ENCODE data around the gene NAIF1. TPM values are rescaled to one million over a fixed set of nuclear protein-coding genes. Genes with fewer than 3 reads are reported as not detected.
A peak's percentile ranks its signal among the peaks of the same experiment; 100 is the strongest.
"Not testable (repeated sequence)": the region's sequence is repeated elsewhere in the genome, so short reads cannot be mapped to it uniquely, and the experiment has no call there.

Gene NAIF1
- total RNA-seq, 1 experiment from 2014 or later: 8.5 TPM

DNA sequence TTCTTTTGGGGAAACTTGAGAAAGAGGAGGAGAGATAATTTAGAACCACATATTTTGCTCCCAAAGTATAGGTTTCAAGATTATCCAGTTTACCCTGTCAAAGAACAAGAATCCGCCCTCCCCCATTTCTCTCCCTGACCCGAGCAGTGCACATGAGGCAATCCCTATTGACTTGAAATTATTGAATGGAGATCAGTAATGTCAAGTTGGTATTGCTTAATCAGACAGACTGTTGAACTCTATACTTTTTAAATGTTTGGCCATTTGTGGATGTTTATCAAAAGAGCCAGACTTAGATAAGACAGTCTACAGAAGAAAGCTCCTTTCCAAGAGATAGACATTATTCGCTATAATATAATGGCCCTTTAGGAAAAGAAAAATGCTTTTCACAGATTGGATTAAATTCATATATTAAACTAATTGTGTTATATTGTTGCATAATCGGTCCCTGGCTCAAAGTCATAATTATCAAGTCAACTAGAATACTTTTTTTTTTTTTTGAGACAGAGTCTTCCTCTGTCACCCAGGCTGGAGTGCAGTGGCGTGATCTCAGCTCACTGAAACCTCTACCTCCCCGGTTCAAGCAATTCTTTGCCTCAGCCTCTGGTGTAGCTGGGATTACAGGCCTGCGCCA, 6.2 kb upstream of the NAIF1 start:
- Mint-ChIP-seq H3K36me3 (ENCODE audit: insufficient read depth, unreplicated experiment) (peaks cover 11% of the 10 kb centered on the region), H3K27ac (ENCODE audit: unreplicated experiment) (no peak overlapping the region), H3K4me1 (ENCODE audit: low read depth, unreplicated experiment) (peaks cover 39% of the 10 kb centered on the region), H3K9me3 (ENCODE audit: unreplicated experiment) (no peaks in the 10 kb centered on the region), H3K27me3 (ENCODE audit: insufficient read depth, unreplicated experiment) (no peaks in the 10 kb centered on the region), H3K4me3 (ENCODE audit: unreplicated experiment) (no peak overlapping the region)
- intact Hi-C loops (cut with micrococcal nuclease; ENCODE audit: unreplicated experiment): no loop called here
- ChIA-PET POLR2A (no interaction called here), CTCF (interaction anchor here (1.7 kb wide), 1 partner anchor 18 kb away, joined by 4 read pairs; no protein-coding TSS in a partner anchor)
- no peaks in the 10 kb centered on the region for H3K36me3 ChIP-seq (ENCODE audit: control insufficient read depth, insufficient read depth, low read length)
- TF ChIP-seq, protein P1, sequence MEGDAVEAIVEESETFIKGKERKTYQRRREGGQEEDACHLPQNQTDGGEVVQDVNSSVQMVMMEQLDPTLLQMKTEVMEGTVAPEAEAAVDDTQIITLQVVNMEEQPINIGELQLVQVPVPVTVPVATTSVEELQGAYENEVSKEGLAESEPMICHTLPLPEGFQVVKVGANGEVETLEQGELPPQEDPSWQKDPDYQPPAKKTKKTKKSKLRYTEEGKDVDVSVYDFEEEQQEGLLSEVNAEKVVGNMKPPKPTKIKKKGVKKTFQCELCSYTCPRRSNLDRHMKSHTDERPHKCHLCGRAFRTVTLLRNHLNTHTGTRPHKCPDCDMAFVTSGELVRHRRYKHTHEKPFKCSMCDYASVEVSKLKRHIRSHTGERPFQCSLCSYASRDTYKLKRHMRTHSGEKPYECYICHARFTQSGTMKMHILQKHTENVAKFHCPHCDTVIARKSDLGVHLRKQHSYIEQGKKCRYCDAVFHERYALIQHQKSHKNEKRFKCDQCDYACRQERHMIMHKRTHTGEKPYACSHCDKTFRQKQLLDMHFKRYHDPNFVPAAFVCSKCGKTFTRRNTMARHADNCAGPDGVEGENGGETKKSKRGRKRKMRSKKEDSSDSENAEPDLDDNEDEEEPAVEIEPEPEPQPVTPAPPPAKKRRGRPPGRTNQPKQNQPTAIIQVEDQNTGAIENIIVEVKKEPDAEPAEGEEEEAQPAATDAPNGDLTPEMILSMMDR (IDR thresholded peaks at IDR 0.05; ENCODE audit: insufficient read depth in 1 of 2, low read depth in 1 of 2, low read length in 1 of 2, severe bottlenecking in 1 of 2, unreplicated experiment in 1 of 2): no peak
- peak in 1 of 2 experiments; percentile 31 for DNase-seq
- H3K4me3 ChIP-seq (ENCODE audit: low read depth, low read length): no peak overlapping the region
- BruUV-seq (replicated peaks): no TSS peak
- H3K4me1 ChIP-seq: peaks cover 39% of the 10 kb centered on the region
- H3K9me3 ChIP-seq: no peaks in the 10 kb centered on the region
- H3K27me3 ChIP-seq (replicated peaks; ENCODE audit: control insufficient read depth, insufficient read depth, low read length): no peaks in the 10 kb centered on the region

DNA sequence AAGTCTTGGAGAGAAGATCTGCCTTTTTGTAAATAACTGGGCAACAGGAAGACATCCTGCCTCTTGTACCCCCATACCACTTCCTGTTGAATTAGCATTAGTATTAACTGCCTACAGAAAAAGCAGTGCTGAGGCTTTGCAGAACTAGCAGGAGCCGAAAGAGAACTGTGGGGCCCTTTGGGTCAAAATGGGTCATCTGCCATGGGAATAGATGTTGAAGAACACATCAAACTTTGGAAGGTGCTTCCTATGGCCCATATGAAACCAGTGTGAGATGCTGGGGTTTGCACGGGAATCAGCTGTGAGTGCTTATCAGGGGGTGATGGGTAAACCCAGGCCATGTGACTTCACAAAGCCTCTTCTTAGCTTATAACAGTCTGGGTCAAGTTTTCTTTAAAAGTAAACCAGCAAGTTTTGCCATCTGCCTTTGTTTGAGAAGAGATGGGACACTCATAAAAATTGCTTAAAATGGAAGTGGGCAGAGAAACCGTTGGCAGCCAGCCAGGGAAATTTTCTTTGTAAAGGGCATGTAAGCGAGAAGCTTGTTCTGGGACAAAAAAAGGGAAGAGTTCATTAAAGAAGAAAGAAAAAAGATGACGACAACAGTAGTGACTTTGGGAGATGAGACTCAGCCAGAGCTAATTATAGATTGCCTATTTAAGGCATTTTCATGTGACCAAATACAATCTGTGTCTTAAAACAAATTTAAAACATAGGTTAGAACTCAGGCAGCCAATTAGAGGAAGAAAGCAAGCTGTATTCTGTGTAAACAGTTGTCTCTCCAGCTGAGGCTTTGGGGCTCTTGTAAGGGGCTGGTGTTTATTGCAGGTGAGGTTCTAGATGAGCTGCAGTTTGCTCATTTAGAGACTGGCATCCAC, 5.3 kb upstream of the NAIF1 start:
- Histone ChIP-seq H3K36me3 (ENCODE audit: control insufficient read depth, insufficient read depth, low read length) (no peaks in the 10 kb centered on the region), H3K4me1 (peaks cover 29% of the 10 kb centered on the region), H3K4me3 (ENCODE audit: low read depth, low read length) (no peak overlapping the region), H3K27me3 (replicated peaks; ENCODE audit: control insufficient read depth, insufficient read depth, low read length) (no peaks in the 10 kb centered on the region), H3K9me3 (no peaks in the 10 kb centered on the region)
- H3K9me3 Mint-ChIP-seq (ENCODE audit: unreplicated experiment): no peaks in the 10 kb centered on the region
- no TSS peak for BruUV-seq (replicated peaks)
- peaks cover 11% of the 10 kb centered on the region for H3K36me3 Mint-ChIP-seq (ENCODE audit: insufficient read depth, unreplicated experiment)
- TF ChIP-seq, protein P1 (IDR thresholded peaks at IDR 0.05; ENCODE audit: insufficient read depth in 1 of 2, low read depth in 1 of 2, low read length in 1 of 2, severe bottlenecking in 1 of 2, unreplicated experiment in 1 of 2): no peak
- ChIA-PET POLR2A (no interaction called here), CTCF (interaction anchor here (0.6 to 1.7 kb wide), 3 partner anchors 19 to 405 kb away, joined by 3 to 5 read pairs (median 4); no protein-coding TSS in a partner anchor)
- H3K27ac Mint-ChIP-seq (ENCODE audit: unreplicated experiment): peak overlapping the region; percentile 17
- H3K4me1 Mint-ChIP-seq (ENCODE audit: low read depth, unreplicated experiment): peaks cover 31% of the 10 kb centered on the region
- H3K27me3 Mint-ChIP-seq (ENCODE audit: insufficient read depth, unreplicated experiment): no peaks in the 10 kb centered on the region
- intact Hi-C loops (cut with micrococcal nuclease; ENCODE audit: unreplicated experiment): no loop called here
- H3K4me3 Mint-ChIP-seq (ENCODE audit: unreplicated experiment): no peak overlapping the region
- no peak for DNase-seq

- H3K36me3 Mint-ChIP-seq (ENCODE audit: insufficient read depth, unreplicated experiment); H3K4me3 ChIP-seq (ENCODE audit: low read depth, low read length); H3K36me3 ChIP-seq (ENCODE audit: control insufficient read depth, insufficient read depth, low read length); intact Hi-C loops (cut with micrococcal nuclease; ENCODE audit: unreplicated experiment); POLR2A ChIA-PET; BruUV-seq (replicated peaks); H3K9me3 ChIP-seq; H3K27me3 Mint-ChIP-seq (ENCODE audit: insufficient read depth, unreplicated experiment); DNase-seq; H3K9me3 Mint-ChIP-seq (ENCODE audit: unreplicated experiment); H3K4me3 Mint-ChIP-seq (ENCODE audit: unreplicated experiment); H3K27me3 ChIP-seq (replicated peaks; ENCODE audit: control insufficient read depth, insufficient read depth, low read length): not testable (repeated sequence)
- CTCF ChIA-PET: interaction anchor here (1.6 kb wide), 1 partner anchor 46 kb away, joined by 5 read pairs; no protein-coding TSS in a partner anchor
- peaks cover 27% of the 10 kb centered on the region for H3K4me1 ChIP-seq
- peak overlapping the region; percentile 17 for H3K27ac Mint-ChIP-seq (ENCODE audit: unreplicated experiment)
- peaks cover 24% of the 10 kb centered on the region for H3K4me1 Mint-ChIP-seq (ENCODE audit: low read depth, unreplicated experiment)
These were observed 4.4 kb upstream of the NAIF1 start for GRCh38 chr9:128071475-128071874.

All from Caco-2 (cell line).